Thoracic aorta (tissue), 2 donors: ENCODE data around the gene AQR. TPM values are rescaled to one million over a fixed set of nuclear protein-coding genes. Genes with fewer than 3 reads are reported as not detected.

Experiments
- ATAC-seq: fragments of 150-250 bp; one replicate; pipeline ENCODE4 v1.8.0; 2017; ENCODE audit warnings: low read depth; ENCODE audit not compliant: insufficient number of reproducible peaks, low FRiP score
- DNase-seq: peaks from one replicate; pipeline ENCODE4 v3.0.0-alpha.2; 2020; ENCODE audit warnings: low spot score
- H3K27ac ChIP-seq, 2 donors: fragments of 200-600 bp; sonication (generic); 1 replicate in 1 of 2; 2 replicates in 1 of 2; pipeline ENCODE4 v1.5.1; 2016; ENCODE audit warnings: mild to moderate bottlenecking in 2 of 2, moderate library complexity in 2 of 2
- H3K27me3 ChIP-seq: fragments of 200-600 bp; sonication (generic); replicated peaks from 2 replicates; pipeline ENCODE4 v1.6.0; 2016; ENCODE audit warnings: mild to moderate bottlenecking; ENCODE audit not compliant: insufficient read depth
- H3K36me3 ChIP-seq: fragments of 200-600 bp; sonication (generic); one replicate; pipeline ENCODE4 v1.5.1; 2016
- H3K4me1 ChIP-seq, 2 donors: fragments of 200-600 bp; sonication (generic); 1 replicate in 1 of 2; 2 replicates in 1 of 2; pipeline versions ENCODE4 v1.5.1 to v1.6.0; 2016; ENCODE audit warnings: low read depth in 2 of 2, mild to moderate bottlenecking in 1 of 2; ENCODE audit not compliant: control insufficient read depth in 1 of 2
- H3K4me3 ChIP-seq: fragments of 200-600 bp; sonication (generic); 2 replicates; pipeline ENCODE4 v1.5.1; 2016; ENCODE audit warnings: mild to moderate bottlenecking
- H3K9me3 ChIP-seq: fragments of 200-600 bp; sonication (generic); 2 replicates; pipeline ENCODE4 v1.5.1; 2016
- total RNA-seq, 2 donors: library from RNA; depleted of rRNA; stranded (reverse); fragments of >200 nt; gene quantifications; one replicate each; pipeline versions ENCODE4 v1.1.0 to v1.2.3, GENCODE V29; 2016
- TF ChIP-seq, protein P1 (sequence below): fragments of 200-600 bp; sonication (generic); IDR thresholded peaks from one replicate; pipeline ENCODE4 v1.5.1; 2019; ENCODE audit warnings: antibody characterized with exemption

Gene AQR
- total RNA-seq, 2 donors from 2014 or later: 19.6 to 37.0 TPM

DNA sequence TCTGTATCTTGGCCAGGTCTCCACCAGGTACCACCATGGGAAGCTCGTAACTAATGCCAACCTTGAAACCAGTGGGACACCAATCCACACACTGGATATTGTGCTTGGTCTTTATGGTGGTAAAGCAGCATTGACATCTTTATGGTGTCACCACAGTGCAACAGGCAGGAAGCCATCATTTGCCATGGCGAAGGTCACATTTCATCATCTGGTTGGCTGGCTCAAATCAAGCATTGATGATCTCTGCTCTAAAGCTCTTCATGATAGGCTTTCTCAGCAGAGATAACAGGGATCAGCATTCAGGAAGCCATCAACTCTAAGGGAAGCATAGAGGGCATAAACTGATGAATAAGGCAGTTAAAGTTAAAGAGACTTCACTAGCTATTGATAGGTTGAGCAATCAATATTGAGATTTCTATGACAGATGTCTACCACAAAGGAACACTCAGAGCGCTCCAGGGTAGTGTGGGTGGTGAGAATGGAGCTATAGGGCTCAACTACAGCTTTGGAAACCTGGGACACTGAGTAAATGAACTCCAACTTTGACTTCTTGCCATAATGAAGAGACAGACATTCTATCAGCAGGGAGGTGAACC is 120.1 kb downstream of the AQR start:
- DNase-seq: no peak
- no peaks in the 10 kb centered on the region for H3K36me3 ChIP-seq
- no peak overlapping the region for H3K4me3 ChIP-seq
- no peak overlapping the region for H3K27ac ChIP-seq
- ATAC-seq: no peak
- peaks cover 10 to 32% of the 10 kb centered on the region in 2 donors for H3K4me1 ChIP-seq
- H3K9me3 ChIP-seq: no peaks in the 10 kb centered on the region
- TF ChIP-seq, protein P1, sequence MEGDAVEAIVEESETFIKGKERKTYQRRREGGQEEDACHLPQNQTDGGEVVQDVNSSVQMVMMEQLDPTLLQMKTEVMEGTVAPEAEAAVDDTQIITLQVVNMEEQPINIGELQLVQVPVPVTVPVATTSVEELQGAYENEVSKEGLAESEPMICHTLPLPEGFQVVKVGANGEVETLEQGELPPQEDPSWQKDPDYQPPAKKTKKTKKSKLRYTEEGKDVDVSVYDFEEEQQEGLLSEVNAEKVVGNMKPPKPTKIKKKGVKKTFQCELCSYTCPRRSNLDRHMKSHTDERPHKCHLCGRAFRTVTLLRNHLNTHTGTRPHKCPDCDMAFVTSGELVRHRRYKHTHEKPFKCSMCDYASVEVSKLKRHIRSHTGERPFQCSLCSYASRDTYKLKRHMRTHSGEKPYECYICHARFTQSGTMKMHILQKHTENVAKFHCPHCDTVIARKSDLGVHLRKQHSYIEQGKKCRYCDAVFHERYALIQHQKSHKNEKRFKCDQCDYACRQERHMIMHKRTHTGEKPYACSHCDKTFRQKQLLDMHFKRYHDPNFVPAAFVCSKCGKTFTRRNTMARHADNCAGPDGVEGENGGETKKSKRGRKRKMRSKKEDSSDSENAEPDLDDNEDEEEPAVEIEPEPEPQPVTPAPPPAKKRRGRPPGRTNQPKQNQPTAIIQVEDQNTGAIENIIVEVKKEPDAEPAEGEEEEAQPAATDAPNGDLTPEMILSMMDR: no peak
- H3K27me3 ChIP-seq: no peaks in the 10 kb centered on the region

DNA sequence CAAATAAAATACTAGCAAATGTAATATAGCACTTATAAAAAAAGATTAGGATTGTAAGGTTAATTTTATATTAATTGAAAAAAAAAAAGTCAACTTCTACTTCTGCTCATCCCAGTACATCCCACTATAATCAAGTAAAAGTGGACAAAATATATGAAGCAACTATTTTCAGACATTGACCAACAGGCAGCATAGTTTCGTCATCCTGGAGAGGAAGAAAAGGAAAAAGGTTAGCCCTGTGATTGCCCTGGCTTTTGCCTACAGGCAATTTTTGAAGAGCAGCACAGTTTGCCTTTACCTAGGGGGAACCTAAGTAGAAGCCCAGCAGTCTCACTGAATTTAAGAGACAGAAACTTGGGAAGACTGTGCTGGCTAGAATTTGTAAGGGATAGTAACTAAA is 121.9 kb downstream of the AQR start:
- peaks cover 2 to 14% of the 10 kb centered on the region in 2 donors for H3K4me1 ChIP-seq
- no peaks in the 10 kb centered on the region for H3K36me3 ChIP-seq
- H3K4me3 ChIP-seq: no peak overlapping the region
- DNase-seq (no peak), ATAC-seq (no peak)
- H3K27ac ChIP-seq: no peak overlapping the region
- no peaks in the 10 kb centered on the region for H3K27me3 ChIP-seq
- H3K9me3 ChIP-seq: no peaks in the 10 kb centered on the region
- TF ChIP-seq, protein P1: no peak

DNA sequence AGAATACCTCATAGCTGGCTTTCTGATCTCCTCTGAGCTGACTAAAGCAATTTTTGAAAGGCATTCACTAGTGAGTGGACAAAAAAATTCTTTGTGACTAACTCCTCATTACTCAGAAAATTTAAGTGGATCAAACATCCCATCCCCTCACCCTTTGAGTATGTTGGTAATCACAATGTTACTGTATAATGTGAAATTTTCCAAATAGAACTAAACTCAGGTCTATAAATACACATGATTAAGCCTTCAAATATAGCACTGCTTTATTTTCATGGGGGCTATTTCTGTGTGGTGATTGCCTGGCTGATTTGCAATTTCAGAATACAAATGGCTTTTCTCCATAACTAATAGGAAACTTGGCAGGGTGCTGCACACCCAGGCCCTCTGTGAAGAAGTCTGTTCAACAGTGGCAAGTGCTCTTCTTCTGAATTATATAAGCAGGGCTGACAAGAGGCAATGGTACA is 128.2 kb downstream of the AQR start:
- peaks cover 9 to 30% of the 10 kb centered on the region in 2 donors for H3K4me1 ChIP-seq
- peak overlapping the region in 1 of 2 donors; percentile 64 for H3K27ac ChIP-seq
- no peaks in the 10 kb centered on the region for H3K9me3 ChIP-seq
- ATAC-seq (peak; percentile 92), DNase-seq (no peak)
- H3K4me3 ChIP-seq: no peak overlapping the region
- no peaks in the 10 kb centered on the region for H3K27me3 ChIP-seq
- TF ChIP-seq, protein P1: no peak
- H3K36me3 ChIP-seq: no peaks in the 10 kb centered on the region

DNA sequence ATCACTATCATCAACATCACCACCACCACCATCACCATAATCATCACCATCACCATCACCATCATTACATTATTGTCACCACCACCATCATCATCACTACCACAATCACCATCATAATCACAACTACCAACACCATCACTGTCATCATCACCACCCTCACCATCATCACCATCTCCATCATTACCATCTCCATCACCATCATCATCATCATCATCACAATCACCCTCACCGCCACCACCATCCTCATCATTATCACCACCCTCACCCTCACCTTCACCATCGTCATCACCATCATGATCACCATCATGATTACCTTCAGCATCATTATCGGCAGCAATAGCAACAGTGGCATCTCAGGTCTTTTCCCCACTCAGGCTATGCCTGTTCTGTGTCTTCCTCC is 131.3 kb downstream of the AQR start:
- no peak overlapping the region for H3K4me3 ChIP-seq
- peaks cover 9 to 30% of the 10 kb centered on the region in 2 donors for H3K4me1 ChIP-seq
- peak overlapping the region in 1 of 2 donors; percentile 48 for H3K27ac ChIP-seq
- no peaks in the 10 kb centered on the region for H3K36me3 ChIP-seq
- no peak for DNase-seq
- no peak for ATAC-seq
- TF ChIP-seq, protein P1: no peak
- no peaks in the 10 kb centered on the region for H3K9me3 ChIP-seq
- no peaks in the 10 kb centered on the region for H3K27me3 ChIP-seq

DNA sequence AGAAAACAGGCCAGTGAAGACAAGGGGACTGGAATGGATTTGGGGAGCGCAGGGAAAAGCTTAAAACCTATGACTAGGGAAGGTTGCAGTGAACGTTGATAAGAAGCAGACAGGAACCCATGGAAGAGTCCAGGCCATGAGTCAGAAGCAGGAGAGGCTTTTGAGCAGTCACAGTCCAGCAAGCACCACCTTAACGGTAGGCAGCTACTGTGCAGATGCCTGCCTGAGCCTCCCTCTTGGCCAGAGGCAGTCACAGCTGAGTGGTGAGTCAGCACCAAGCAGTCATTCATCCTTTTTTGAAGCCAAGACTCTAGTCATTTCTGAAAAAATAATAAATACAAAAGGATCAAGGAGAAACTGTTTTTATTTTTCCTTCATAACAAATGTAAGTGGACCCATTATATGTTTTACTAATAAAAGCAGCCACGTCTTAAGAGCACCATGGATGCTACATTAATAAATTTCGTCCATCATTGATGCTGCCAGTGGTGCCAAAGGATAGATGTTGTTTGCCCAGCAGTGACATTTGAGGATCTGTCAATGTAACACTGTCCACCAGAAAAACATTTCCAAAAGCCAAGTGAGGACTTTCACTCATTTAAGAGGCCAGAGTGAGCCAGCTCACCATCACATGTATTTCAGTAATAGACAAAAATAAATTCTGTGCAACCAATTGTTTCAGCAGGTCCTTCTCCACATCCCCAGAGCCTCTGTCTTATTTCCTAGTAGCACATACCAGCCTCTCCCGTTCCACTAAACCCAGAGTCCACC is 132.1 kb downstream of the AQR start:
- DNase-seq (no peak), ATAC-seq (peak; percentile 59)
- Histone ChIP-seq H3K27me3 (no peaks in the 10 kb centered on the region), H3K27ac (peak overlapping the region; percentile 17 to 48), H3K36me3 (no peaks in the 10 kb centered on the region), H3K4me1 (peaks cover 9 to 30% of the 10 kb centered on the region in 2 donors), H3K9me3 (no peaks in the 10 kb centered on the region), H3K4me3 (no peak overlapping the region)
- TF ChIP-seq, protein P1: no peak
